GM12865 (cell line): Measurements from ENCODE around the gene KIF5A.

Experiments used
- DNase-seq: peaks from one replicate; pipeline ENCODE4 v3.0.0; 2010; ENCODE audit warnings: low read depth
- H3K4me3 ChIP-seq: 2 replicates; pipeline ENCODE4 v1.5.1; 2011; ENCODE audit warnings: mild to moderate bottlenecking, low read depth, low read length, control low read depth
- CTCF ChIP-seq: IDR thresholded peaks from 2 replicates; pipeline ENCODE4 v1.5.1; 2011; ENCODE audit warnings: low read length, control low read depth, low read depth, inconsistent platforms; ENCODE audit not compliant: insufficient read depth; ENCODE audit errors: missing control alignments

The KIF5A gene

GRCh38 chr12:57625261-57626032, 75.6 kb downstream of the KIF5A start:
- H3K4me3 ChIP-seq = no peak overlapping the region
- no peak for TF ChIP-seq CTCF
- no peak for DNase-seq

DNA sequence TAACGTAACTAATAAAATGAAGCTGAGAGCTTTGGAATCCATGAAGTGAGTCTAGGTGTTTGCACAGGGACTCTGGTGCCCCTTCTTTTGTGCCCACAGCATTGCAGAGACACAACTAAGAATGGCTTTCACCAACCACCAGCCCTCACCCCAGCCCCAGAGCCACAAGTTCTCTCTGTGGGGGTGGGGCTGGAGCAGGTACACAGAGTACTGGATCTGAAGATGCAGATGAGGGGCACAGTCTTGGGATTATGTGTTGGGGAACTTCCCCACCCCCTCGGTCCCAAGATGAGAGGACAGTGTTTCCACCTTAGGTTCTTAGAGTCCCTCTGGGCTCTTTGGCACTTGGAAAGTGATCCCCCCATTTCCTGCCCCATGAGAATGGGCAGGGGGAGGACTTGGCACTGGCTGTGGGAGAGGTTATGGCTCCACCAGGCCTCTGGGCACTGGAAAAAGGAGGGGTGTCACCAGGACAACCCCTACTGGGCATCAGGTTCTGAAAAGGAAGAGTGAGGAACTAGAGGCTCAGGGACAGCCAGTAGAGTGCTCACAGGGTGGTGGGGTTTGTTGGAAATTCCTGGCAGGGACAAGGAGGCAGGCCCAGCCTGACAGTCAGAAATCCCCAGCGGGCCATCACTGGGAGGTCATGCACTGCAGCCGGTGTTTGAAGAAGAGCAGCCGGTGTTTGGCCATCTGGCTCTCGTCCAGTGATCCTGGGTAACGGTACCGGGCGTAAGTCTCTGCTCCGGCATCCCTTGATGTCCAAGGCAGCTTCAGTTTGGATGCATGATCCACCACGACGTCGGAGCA, 76.5 kb downstream of the KIF5A start:
- DNase-seq = no peak
- H3K4me3 ChIP-seq = no peak overlapping the region
- TF ChIP-seq CTCF = no peak

- DNase-seq = no peak
- H3K4me3 ChIP-seq = no peak overlapping the region
- no peak for TF ChIP-seq CTCF
Measured at GRCh38 chr12:57626921-57627445, 77.1 kb downstream of the KIF5A start.

DNA sequence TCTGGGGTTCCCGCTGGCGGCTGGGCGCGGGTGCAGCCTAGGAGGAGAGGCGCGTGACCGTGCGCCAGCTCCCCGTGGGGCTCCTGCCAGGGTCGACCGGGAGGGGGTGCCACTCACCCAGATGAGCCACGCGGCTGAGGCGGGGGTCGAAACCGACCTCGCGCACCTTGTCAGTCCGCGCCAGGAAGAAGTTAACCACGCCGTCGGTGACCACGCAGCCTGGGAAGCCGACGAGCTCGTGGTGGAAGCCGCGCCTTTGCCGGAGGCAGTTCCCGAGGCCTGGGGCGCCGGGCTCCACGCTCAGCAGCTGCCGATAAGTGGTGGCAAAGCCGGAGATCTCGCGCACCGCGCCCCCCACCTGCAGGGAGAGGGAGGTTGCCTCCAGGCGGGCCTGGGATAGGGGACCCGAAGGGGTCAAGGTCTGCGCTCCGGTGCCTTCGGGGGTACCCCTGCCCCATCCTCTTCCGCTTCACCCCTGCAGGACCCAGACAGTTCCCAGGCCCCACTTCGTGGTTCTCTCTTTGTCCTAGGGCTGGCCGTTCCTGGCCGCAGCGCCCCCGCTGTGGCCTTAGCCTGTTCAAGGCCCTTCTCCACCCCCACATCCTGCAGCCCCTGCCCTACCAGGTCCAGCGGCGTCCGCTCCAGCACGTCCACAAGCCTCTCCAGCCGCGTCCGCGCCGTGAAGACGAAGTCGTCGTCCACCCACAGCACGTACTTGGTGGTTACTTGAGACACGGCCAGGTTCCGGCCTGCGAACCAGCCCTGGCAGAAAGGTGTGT, 77.8 kb downstream of the KIF5A start:
- H3K4me3 ChIP-seq = no peak overlapping the region
- TF ChIP-seq CTCF = no peak
- DNase-seq = no peak

DNA sequence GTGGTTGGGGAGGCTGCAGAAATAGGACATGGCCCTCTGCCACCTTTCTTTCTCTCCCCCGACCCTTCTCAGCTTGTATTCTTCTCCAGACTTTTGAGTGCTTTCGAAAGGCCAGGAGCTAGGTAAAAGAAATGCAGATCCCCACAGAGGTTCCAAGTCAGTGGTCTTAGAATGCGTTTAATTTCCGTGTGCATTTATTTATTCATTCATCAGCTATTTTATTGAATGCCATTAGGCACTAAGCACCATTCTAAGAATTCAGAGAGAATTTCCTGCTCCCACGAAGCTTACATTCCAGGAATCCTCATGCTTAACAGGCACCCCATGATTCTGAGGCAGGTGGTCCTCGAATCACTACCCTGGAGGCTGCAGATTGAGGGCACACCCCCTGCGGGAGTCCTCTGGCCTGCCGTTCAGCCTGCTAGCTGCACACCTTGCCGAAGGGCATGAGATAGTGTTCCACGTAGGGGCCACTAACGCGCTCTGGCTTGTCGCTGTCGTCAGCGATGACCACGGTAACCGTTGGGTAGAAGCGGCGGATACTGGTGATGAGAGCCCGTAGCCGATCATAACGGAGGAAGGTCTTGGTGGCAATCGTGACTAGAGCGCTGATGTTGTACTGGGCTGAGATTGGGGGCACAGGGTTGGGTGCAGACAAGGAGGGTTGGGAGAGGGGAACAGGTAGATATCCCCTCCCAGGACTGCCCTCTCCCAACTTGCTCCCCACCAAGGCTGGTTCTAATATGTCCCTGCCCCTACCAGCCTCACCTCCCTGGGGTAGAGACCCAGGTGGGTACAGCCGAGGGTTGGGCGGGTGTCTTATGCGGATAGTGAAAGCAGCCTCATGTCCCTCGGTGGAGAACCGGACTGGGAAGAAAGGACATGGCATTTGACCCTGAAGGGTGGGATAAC, 78.7 kb downstream of the KIF5A start:
- no peak overlapping the region for H3K4me3 ChIP-seq
- no peak for DNase-seq
- TF ChIP-seq CTCF = no peak

DNA sequence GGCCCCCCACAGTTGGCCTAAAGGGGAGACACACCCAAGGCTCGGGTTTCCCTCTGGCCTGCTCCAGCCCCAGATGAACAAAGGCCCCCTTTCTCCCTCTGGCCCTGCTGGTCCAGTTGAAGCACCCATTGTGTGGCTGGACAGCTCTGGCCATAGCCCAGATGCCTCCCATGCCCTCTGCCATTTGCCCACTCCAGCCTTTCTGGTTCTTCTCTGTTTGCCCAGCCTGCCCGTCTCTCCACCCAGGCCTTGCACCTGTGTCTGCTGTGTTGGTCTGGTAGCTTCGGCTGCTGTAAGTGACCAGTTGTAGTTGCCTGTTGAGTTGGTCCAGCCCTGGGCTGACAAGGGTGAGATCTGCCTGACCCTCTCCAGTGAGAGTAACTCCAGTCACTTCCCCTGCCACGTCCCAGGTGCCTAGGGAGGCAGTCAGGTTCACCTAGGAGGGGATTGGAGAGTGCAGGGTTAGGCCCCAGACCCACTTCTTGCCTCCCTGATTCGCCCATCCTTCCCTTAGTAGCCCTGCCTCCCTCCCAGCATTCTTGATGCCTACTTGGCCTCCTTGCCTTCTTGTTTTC, 80.1 kb downstream of the KIF5A start:
- DNase-seq = no peak
- no peak overlapping the region for H3K4me3 ChIP-seq
- no peak for TF ChIP-seq CTCF
